ENCODE results near the gene ZNF480. TPM values are rescaled to one million over a fixed set of nuclear protein-coding genes. Genes with fewer than 3 reads are reported as not detected.

ZNF480 gene
- total RNA-seq, 2 donors from 2014 or later = 6.3 to 8.6 TPM

DNA sequence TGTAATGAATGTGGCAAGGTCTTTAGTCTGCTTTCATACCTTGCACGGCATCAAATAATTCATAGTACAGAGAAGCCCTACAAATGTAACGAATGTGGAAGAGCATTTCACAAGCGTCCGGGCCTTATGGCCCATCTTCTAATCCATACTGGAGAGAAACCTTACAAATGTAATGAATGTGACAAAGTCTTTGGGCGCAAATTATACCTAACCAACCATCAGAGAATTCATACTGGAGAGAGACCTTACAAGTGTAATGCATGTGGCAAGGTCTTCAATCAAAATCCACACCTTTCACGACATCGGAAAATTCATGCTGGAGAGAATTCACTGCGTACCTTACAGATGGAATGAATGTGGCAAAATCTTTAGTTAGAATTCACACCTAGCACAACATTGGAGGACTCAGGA is 69.5 kb downstream of the ZNF480 start:
- Histone ChIP-seq H3K4me1 (peaks cover 5% of the 10 kb centered on the region), H3K9me3 (peaks cover 0 to 26% (median 2%) of the 10 kb centered on the region in 3 donors), H3K27me3 (no peaks in the 10 kb centered on the region), H3K4me3 (no peak overlapping the region), H3K36me3 (replicated peaks in 1 of 2; ENCODE audit: insufficient read depth in 1 of 2, low read depth in 2 of 2) (no peaks in the 10 kb centered on the region), H3K27ac (no peak overlapping the region)
- 92 to 96% methylated on average over 8 of the region's 8 CpGs for WGBS, 2 donors
- ATAC-seq (no peak), DNase-seq (no peak)
- no peak for TF ChIP-seq POLR2A (IDR thresholded peaks at IDR 0.05)
- TF ChIP-seq, protein P1, sequence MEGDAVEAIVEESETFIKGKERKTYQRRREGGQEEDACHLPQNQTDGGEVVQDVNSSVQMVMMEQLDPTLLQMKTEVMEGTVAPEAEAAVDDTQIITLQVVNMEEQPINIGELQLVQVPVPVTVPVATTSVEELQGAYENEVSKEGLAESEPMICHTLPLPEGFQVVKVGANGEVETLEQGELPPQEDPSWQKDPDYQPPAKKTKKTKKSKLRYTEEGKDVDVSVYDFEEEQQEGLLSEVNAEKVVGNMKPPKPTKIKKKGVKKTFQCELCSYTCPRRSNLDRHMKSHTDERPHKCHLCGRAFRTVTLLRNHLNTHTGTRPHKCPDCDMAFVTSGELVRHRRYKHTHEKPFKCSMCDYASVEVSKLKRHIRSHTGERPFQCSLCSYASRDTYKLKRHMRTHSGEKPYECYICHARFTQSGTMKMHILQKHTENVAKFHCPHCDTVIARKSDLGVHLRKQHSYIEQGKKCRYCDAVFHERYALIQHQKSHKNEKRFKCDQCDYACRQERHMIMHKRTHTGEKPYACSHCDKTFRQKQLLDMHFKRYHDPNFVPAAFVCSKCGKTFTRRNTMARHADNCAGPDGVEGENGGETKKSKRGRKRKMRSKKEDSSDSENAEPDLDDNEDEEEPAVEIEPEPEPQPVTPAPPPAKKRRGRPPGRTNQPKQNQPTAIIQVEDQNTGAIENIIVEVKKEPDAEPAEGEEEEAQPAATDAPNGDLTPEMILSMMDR (IDR thresholded peaks at IDR 0.05) = no peak
- intact Hi-C loops (cut with DNase I) = no loop called here

DNA sequence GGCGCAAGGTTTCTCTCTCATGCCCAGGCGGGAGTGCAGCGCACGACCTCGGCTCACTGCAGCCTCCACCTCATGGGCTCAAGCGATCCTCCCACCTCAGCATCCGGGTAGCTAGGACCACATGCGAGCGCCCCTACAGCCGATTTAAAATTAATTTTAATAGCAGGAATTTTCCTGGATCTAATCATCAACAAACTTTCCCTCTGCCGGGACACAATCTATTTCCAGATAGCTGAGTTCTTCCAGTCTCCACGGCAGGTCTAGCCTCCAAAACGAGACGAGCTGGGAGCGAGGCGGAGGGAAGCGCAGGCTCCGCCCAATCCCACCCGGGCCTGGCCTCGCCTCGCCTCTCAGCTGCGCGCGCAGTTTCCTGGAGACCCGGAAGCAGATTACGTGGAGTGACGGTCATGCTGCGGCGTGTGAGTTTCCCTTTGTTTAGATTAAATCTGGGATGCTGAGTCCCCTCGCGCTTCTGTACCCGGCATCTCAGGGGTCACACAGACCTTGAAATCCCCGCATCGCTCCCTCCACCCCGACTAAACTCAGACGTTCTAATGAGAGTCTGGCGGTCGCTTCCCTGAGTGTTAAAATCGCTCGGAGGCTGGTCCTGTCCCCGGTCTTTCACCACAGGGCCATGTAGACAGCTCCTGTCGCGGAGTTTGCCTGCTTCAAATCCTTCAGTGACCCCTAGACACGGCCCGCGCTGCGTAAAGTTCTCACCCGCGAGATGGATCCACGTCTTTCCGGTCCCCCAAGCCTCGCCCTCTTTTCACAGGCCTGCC is 72.8 kb downstream of the ZNF480 start, which contains the start of gene ZNF880:
Gene ZNF880 (plus strand): TSS at position 365 of the 782 bp plus-strand sequence. CDS start 43 bp downstream, at position 408.
- WGBS, 2 donors = 0 to 4% methylated on average over 33 to 52 of the region's 52 CpGs
- ATAC-seq = peak; percentile 98

DNA sequence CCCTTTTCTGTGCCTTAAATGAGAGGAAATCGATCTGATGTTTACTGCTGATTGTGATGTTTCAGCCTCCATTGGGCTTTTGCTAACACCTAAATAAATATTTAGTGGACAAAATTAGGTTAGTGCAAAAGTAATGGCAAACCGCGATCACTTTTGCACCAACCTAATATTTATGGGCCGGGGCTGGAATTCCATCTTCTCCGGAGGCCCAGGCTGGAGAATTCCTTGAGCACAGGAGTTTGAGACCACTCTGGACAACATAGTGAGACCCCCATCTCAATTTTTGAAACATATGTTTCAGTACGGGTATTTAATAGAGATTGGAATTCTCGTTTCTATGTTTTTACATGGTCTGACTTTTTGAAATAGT is 73.4 kb downstream of the ZNF480 start:
- TF ChIP-seq POLR2A (IDR thresholded peaks at IDR 0.05) = no peak
- TF ChIP-seq, protein P1 (IDR thresholded peaks at IDR 0.05) = no peak

More for the DNA sequence above, 72.8 kb downstream of the ZNF480 start, which contains the start of gene ZNF880:
- intact Hi-C loops (cut with DNase I) = no loop called here
- H3K36me3 ChIP-seq (replicated peaks in 1 of 2; ENCODE audit: insufficient read depth in 1 of 2, low read depth in 2 of 2) = peaks cover 0 to 4% of the 10 kb centered on the region in 2 donors
- H3K4me1 ChIP-seq = peaks cover 5% of the 10 kb centered on the region
- peaks cover 0 to 23% (median 0%) of the 10 kb centered on the region in 3 donors for H3K9me3 ChIP-seq
- no peaks in the 10 kb centered on the region for H3K27me3 ChIP-seq
- H3K27ac ChIP-seq = peak within 1 kb of the TSS; percentile 55 to 95 (median 81)
- H3K4me3 ChIP-seq = peak within 1 kb of the TSS; percentile 56 to 76
- DNase-seq = peak; percentile 93 to 95 (median 94)
- TF ChIP-seq POLR2A (IDR thresholded peaks at IDR 0.05) = peak in 2 of 3 donors; percentile 65 to 73
- TF ChIP-seq, protein P1 (IDR thresholded peaks at IDR 0.05) = peak in 2 of 7 experiments; percentile 7 to 23

More for the DNA sequence above, 73.4 kb downstream of the ZNF480 start:
- H3K4me1 ChIP-seq = peaks cover 5% of the 10 kb centered on the region
- H3K4me3 ChIP-seq = peak overlapping the region; percentile 56 to 76
- intact Hi-C loops (cut with DNase I) = no loop called here
- peaks cover 2 to 7% of the 10 kb centered on the region in 2 donors for H3K36me3 ChIP-seq (replicated peaks in 1 of 2; ENCODE audit: insufficient read depth in 1 of 2, low read depth in 2 of 2)
- H3K9me3 ChIP-seq = peaks cover 0 to 17% (median 0%) of the 10 kb centered on the region in 3 donors
- 27 to 33% methylated on average over 7 of the region's 7 CpGs for WGBS, 2 donors
- no peaks in the 10 kb centered on the region for H3K27me3 ChIP-seq
- DNase-seq (no peak), ATAC-seq (no peak)
- peak overlapping the region; percentile 55 to 95 (median 81) for H3K27ac ChIP-seq

MicroRNAs encoded within 50 kb of the gene (microRNA counts, 767-probe panel; counts per million panel counts)
- 0 to 736 counts per million in 2 donors for microRNA hsa-miR-643

Small RNA genes lying within 50 kb of the gene (microRNA-seq; reads per million reads assigned to microRNA genes)
- 0.93 to 3.1 reads per million in 2 donors for gene MIR643 (ENCODE audit: borderline number of aligned reads in 2 of 2, borderline replicate concordance in 2 of 2)

Small RNA genes lying within 50 kb of the gene (small RNA-seq; reads per million reads assigned to genes)
- gene MIR643 = not detected
- not detected for gene RF00019

Other genes with a start within 250 kb of the ZNF480 start
- gene ZNF432, start 248.3 kb upstream of the ZNF480 start, total RNA-seq = 10 to 100 TPM; 10.9 to 29.3 TPM
- gene ZNF841, start 201.4 kb upstream of the ZNF480 start, total RNA-seq = 10 to 100 TPM; 16.3 to 80.4 TPM
- 1 to 10 TPM; 3.6 to 6.2 TPM for gene ZNF616, start 157.2 kb upstream of the ZNF480 start, total RNA-seq
- 10 to 100 TPM in 1 of 2 donors, 1 to 10 TPM in 1; 2.0 to 12.2 TPM for gene ZNF836, start 125.5 kb upstream of the ZNF480 start, total RNA-seq
- 100 to 1,000 TPM in 1 of 2 donors, 10 to 100 TPM in 1; 50.8 to 119 TPM for gene PPP2R1A, start 107.1 kb upstream of the ZNF480 start, total RNA-seq
- 1 to 10 TPM; 2.0 to 4.9 TPM for gene ZNF766, start 27.6 kb upstream of the ZNF480 start, total RNA-seq
- under 1 TPM in 1 of 2 donors, not detected in 1; 0.78 TPM for gene ZNF610, start 39.1 kb downstream of the ZNF480 start, total RNA-seq
- 10 to 100 TPM; 12.2 to 17.8 TPM for gene ZNF880, start 72.8 kb downstream of the ZNF480 start, total RNA-seq
- 10 to 100 TPM in 1 of 2 donors, 1 to 10 TPM in 1; 6.9 to 13.7 TPM for gene ZNF528, start 100.7 kb downstream of the ZNF480 start, total RNA-seq
- gene ZNF534, start 132.0 kb downstream of the ZNF480 start, total RNA-seq = not detected
- gene ZNF578, start 156.4 kb downstream of the ZNF480 start, total RNA-seq = 1 to 10 TPM in 1 of 2 donors, not detected in 1; 3.4 TPM
- gene ZNF808, start 230.5 kb downstream of the ZNF480 start, total RNA-seq = 10 to 100 TPM in 1 of 2 donors, 1 to 10 TPM in 1; 9.3 to 10.9 TPM

Measured in body of pancreas (tissue), 4 donors.